HEK293 (cell line): ENCODE results near the gene PCLO.
A peak's percentile ranks its signal among the peaks of the same experiment; 100 is the strongest.

Source experiments
- CTCF ChIA-PET: fragments of 350-600 bp; formaldehyde crosslinking; extraction: SDS; loops from one replicate; lab custom pipeline; 2021; ENCODE audit warnings: antibody characterized with exemption; lab: Yijun Ruan, JAX
- POLR2A ChIA-PET: fragments of 300-600 bp; formaldehyde crosslinking; extraction: SDS; loops from one replicate; lab custom pipeline; 2020; ENCODE audit warnings: antibody characterized with exemption, inconsistent platforms; lab: Yijun Ruan, JAX
- H3K27ac ChIP-seq: fragments of 200-500 bp; sonication (Bioruptor generic); 2 replicates; pipeline ENCODE4 v1.5.1; 2014; ENCODE audit warnings: low read depth, low read length, control low read depth, inconsistent platforms; ENCODE audit errors: extremely low read depth
- H3K36me3 ChIP-seq, 2 experiments: fragments of 200-500 bp in 1 of 2; sonication (Bioruptor generic) in 1 of 2; 1 replicate in 1 of 2; 2 replicates in 1 of 2; pipeline ENCODE4 v1.5.1; 2014 to 2017; ENCODE audit warnings: inconsistent platforms in 2 of 2, low read length in 2 of 2; ENCODE audit not compliant: control insufficient read depth in 2 of 2, insufficient read depth in 1 of 2
- H3K4me1 ChIP-seq: fragments of 200-500 bp; sonication (Bioruptor generic); 2 replicates; pipeline ENCODE4 v1.5.1; 2014; ENCODE audit warnings: mild to moderate bottlenecking, low read length, inconsistent platforms; ENCODE audit not compliant: control insufficient read depth, insufficient read depth
- H3K4me3 ChIP-seq: 2 replicates; pipeline ENCODE4 v1.5.1; 2011; ENCODE audit warnings: low read depth, mild to moderate bottlenecking, control low read depth, low read length, moderate library complexity
- H3K9me3 ChIP-seq: fragments of 200-500 bp; sonication (Bioruptor generic); 2 replicates; pipeline ENCODE4 v1.5.1; 2014; ENCODE audit warnings: low read depth, low read length, inconsistent platforms; ENCODE audit not compliant: control insufficient read depth, insufficient read depth
- GFI1B ChIP-seq: fragments of 450-650 bp; formaldehyde crosslinking; IDR thresholded peaks from 2 replicates; pipeline ENCODE4 v1.5.1; 2016; ENCODE audit warnings: missing biosample characterization, missing genetic modification characterization
- KLF16 ChIP-seq: fragments of 450-650 bp; formaldehyde crosslinking; IDR thresholded peaks from 2 replicates; pipeline ENCODE4 v1.5.1; 2017; ENCODE audit warnings: missing biosample characterization, missing genetic modification characterization
- KLF9 ChIP-seq: fragments of 450-650 bp; formaldehyde crosslinking; IDR thresholded peaks from 2 replicates; pipeline ENCODE4 v1.5.1; 2016; ENCODE audit warnings: missing biosample characterization, missing genetic modification characterization, low read depth
- RBAK ChIP-seq: fragments of 450-650 bp; formaldehyde crosslinking; IDR thresholded peaks from 2 replicates; pipeline ENCODE4 v1.5.1; 2016; ENCODE audit warnings: missing biosample characterization, missing genetic modification characterization
- ZBTB17 ChIP-seq: fragments of 450-650 bp; formaldehyde crosslinking; IDR thresholded peaks from 2 replicates; pipeline ENCODE4 v1.5.1; 2016; ENCODE audit warnings: missing biosample characterization, missing genetic modification characterization
- ZFP37 ChIP-seq: fragments of 450-650 bp; formaldehyde crosslinking; IDR thresholded peaks from 2 replicates; pipeline ENCODE4 v1.5.1; 2016; ENCODE audit warnings: missing biosample characterization, missing genetic modification characterization
- ZIC2 ChIP-seq: fragments of 450-650 bp; formaldehyde crosslinking; IDR thresholded peaks from 2 replicates; pipeline ENCODE4 v1.5.1; 2016; ENCODE audit warnings: missing biosample characterization, missing genetic modification characterization
- ZNF10 ChIP-seq: fragments of 450-650 bp; formaldehyde crosslinking; IDR thresholded peaks from 2 replicates; pipeline ENCODE4 v1.5.1; 2017; ENCODE audit warnings: missing biosample characterization, missing genetic modification characterization
- ZNF112 ChIP-seq: fragments of 450-650 bp; formaldehyde crosslinking; IDR thresholded peaks from 2 replicates; pipeline ENCODE4 v1.5.0; 2017; ENCODE audit warnings: missing biosample characterization, missing genetic modification characterization
- ZNF121 ChIP-seq: fragments of 450-650 bp; formaldehyde crosslinking; IDR thresholded peaks from 2 replicates; pipeline ENCODE4 v1.5.1; 2016; ENCODE audit warnings: missing biosample characterization, missing genetic modification characterization
- ZNF184 ChIP-seq: fragments of 450-650 bp; IDR thresholded peaks from 2 replicates; pipeline ENCODE4 v1.5.1; 2018; ENCODE audit warnings: missing biosample characterization, mild to moderate bottlenecking, missing genetic modification characterization
- ZNF214 ChIP-seq: fragments of 450-650 bp; formaldehyde crosslinking; IDR thresholded peaks from 2 replicates; pipeline ENCODE4 v1.5.1; 2017; ENCODE audit warnings: missing biosample characterization, mild to moderate bottlenecking, missing genetic modification characterization, borderline replicate concordance
- ZNF350 ChIP-seq: fragments of 450-650 bp; formaldehyde crosslinking; IDR thresholded peaks from 2 replicates; pipeline ENCODE4 v1.5.0; 2017; ENCODE audit warnings: missing biosample characterization, mild to moderate bottlenecking, missing genetic modification characterization
- ZNF354C ChIP-seq: fragments of 450-650 bp; formaldehyde crosslinking; IDR thresholded peaks from 2 replicates; pipeline ENCODE4 v1.5.1; 2016; ENCODE audit warnings: missing biosample characterization, missing genetic modification characterization, low read depth, borderline replicate concordance
- ZNF37A ChIP-seq: fragments of 450-650 bp; IDR thresholded peaks from 2 replicates; pipeline ENCODE4 v1.5.1; 2018; ENCODE audit warnings: missing biosample characterization, missing genetic modification characterization
- ZNF423 ChIP-seq: fragments of 450-650 bp; formaldehyde crosslinking; IDR thresholded peaks from 2 replicates; pipeline ENCODE4 v1.5.1; 2016; ENCODE audit warnings: missing biosample characterization, missing genetic modification characterization
- ZNF510 ChIP-seq: fragments of 450-650 bp; formaldehyde crosslinking; IDR thresholded peaks from 2 replicates; pipeline ENCODE4 v1.5.1; 2018; ENCODE audit warnings: mild to moderate bottlenecking, missing genetic modification characterization, missing biosample characterization; ENCODE audit not compliant: insufficient replicate concordance
- ZNF76 ChIP-seq: fragments of 450-650 bp; formaldehyde crosslinking; IDR thresholded peaks from 2 replicates; pipeline ENCODE4; 2016; ENCODE audit warnings: low read depth, missing biosample characterization, missing genetic modification characterization, borderline replicate concordance
- ZSCAN23 ChIP-seq: fragments of 450-650 bp; formaldehyde crosslinking; IDR thresholded peaks from 2 replicates; pipeline ENCODE4 v1.5.1; 2016; ENCODE audit warnings: missing biosample characterization, missing genetic modification characterization
- TF ChIP-seq, protein P1 (sequence below): fragments of 450-650 bp; formaldehyde crosslinking; IDR thresholded peaks from 2 replicates; pipeline ENCODE4 v1.5.1; 2017; ENCODE audit warnings: missing biosample characterization, missing genetic modification characterization
- TF ChIP-seq, protein P2 (sequence below): fragments of 450-650 bp; formaldehyde crosslinking; IDR thresholded peaks from 2 replicates; pipeline ENCODE4 v1.5.1; 2017; ENCODE audit warnings: missing biosample characterization, missing genetic modification characterization
- TF ChIP-seq, protein P3 (sequence below): fragments of 450-650 bp; formaldehyde crosslinking; IDR thresholded peaks from 2 replicates; pipeline ENCODE4 v1.5.1; 2016; ENCODE audit warnings: missing biosample characterization, missing genetic modification characterization

The PCLO gene

DNA sequence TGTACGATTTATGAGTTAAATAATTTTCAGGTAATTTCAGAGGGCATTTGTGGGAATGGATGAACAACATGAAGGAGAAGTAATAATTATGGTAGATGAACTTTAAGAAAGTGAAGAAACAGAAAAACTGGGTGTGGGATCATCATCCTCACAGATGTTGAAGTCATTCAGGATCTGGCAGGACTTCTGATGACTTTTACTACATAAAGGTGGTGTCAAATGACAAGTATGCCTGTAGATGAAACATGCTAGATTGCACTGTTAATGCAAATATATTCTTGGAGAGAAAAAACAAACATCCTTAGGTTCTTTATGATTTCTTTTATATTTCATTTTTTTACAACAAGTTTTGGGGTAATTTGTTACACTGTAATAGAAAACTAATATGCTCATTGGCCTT, 230.2 kb downstream of the PCLO start:
- ChIA-PET CTCF (no interaction called here), POLR2A (no interaction called here)
- Histone ChIP-seq H3K4me1 (peaks cover 7% of the 10 kb centered on the region; the same call in 1 of the 2 replicates), H3K36me3 (no peaks in the 10 kb centered on the region), H3K9me3 (no peaks in the 10 kb centered on the region), H3K4me3 (no peak overlapping the region), H3K27ac (no peak overlapping the region)
- TF ChIP-seq ZNF214 (tag by site-specific recombination), result no peak
- TF ChIP-seq, protein P1, sequence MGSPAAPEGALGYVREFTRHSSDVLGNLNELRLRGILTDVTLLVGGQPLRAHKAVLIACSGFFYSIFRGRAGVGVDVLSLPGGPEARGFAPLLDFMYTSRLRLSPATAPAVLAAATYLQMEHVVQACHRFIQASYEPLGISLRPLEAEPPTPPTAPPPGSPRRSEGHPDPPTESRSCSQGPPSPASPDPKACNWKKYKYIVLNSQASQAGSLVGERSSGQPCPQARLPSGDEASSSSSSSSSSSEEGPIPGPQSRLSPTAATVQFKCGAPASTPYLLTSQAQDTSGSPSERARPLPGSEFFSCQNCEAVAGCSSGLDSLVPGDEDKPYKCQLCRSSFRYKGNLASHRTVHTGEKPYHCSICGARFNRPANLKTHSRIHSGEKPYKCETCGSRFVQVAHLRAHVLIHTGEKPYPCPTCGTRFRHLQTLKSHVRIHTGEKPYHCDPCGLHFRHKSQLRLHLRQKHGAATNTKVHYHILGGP (tag by site-specific recombination), result peak; percentile 31; the same call in 1 of the 2 replicates

DNA sequence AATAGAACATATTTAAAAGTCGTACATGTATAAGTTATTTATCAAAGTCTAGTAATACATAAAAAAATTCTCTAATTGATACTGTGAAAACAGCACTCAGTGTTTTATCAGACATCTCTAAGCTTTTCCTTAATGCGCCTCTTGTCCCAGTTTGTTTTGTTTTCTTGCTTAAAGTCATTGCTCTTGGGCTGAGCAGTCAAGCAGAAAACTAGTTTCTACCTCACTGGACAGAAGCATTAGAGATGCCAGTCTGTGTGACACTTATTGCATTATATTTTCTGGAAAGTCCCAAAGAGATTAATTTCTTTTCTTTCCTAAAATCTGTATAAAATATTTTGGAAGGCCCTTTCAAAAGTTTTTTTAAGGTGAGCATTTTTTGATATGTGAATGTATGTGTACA, 236.2 kb downstream of the PCLO start:
- CTCF ChIA-PET, result no interaction called here
- POLR2A ChIA-PET, result no interaction called here
- Histone ChIP-seq H3K4me1 (no peaks in the 10 kb centered on the region; the same call in 1 of the 2 replicates), H3K36me3 (no peaks in the 10 kb centered on the region)
- TF ChIP-seq ZNF350 (tag by site-specific recombination) (no peak), ZNF354C (tag by site-specific recombination) (no peak), ZNF121 (tag by site-specific recombination) (no peak), ZNF510 (no peak)
- TF ChIP-seq, protein P2, sequence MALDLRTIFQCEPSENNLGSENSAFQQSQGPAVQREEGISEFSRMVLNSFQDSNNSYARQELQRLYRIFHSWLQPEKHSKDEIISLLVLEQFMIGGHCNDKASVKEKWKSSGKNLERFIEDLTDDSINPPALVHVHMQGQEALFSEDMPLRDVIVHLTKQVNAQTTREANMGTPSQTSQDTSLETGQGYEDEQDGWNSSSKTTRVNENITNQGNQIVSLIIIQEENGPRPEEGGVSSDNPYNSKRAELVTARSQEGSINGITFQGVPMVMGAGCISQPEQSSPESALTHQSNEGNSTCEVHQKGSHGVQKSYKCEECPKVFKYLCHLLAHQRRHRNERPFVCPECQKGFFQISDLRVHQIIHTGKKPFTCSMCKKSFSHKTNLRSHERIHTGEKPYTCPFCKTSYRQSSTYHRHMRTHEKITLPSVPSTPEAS (tag by site-specific recombination), result no peak
- TF ChIP-seq, all 188 proteins: peak for 0
- no peak overlapping the region for H3K4me3 ChIP-seq
- no peaks in the 10 kb centered on the region for H3K9me3 ChIP-seq
- no peak overlapping the region for H3K27ac ChIP-seq

DNA sequence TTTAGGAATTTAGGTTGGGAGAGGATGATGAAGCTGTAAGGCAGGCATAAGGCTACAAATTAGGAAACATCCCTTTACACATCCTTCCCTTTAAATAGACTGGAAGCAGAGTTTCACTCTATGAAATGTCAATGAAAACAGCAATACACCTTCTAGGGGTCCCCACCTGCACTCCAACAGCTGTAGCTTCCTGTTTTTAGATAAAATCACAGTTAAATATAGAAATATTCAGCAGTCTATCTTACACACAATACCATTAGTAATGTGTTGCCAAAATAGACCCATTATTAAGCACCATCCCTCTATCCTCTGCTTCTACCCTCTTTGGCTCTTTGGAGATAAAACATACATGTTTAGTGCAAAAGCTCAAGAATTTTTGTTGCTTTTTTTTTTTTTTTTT, 237.4 kb downstream of the PCLO start:
- no peak overlapping the region for H3K4me3 ChIP-seq
- H3K27ac ChIP-seq, result no peak overlapping the region
- TF ChIP-seq ZNF10 (tag by site-specific recombination) (no peak), RBAK (tag by site-specific recombination) (no peak), ZSCAN23 (tag by site-specific recombination) (no peak), ZNF184 (tag by site-specific recombination) (no peak), ZBTB17 (tag by site-specific recombination) (no peak), ZNF354C (tag by site-specific recombination) (no peak), ZNF423 (tag by site-specific recombination) (no peak), KLF9 (tag by site-specific recombination) (no peak), ZFP37 (no peak), ZNF37A (tag by site-specific recombination) (no peak), ZNF112 (tag by site-specific recombination) (no peak), KLF16 (tag by site-specific recombination) (no peak), GFI1B (tag by site-specific recombination) (no peak), ZNF76 (tag by site-specific recombination) (no peak), ZIC2 (tag by site-specific recombination) (no peak)
- TF ChIP-seq, protein P3, sequence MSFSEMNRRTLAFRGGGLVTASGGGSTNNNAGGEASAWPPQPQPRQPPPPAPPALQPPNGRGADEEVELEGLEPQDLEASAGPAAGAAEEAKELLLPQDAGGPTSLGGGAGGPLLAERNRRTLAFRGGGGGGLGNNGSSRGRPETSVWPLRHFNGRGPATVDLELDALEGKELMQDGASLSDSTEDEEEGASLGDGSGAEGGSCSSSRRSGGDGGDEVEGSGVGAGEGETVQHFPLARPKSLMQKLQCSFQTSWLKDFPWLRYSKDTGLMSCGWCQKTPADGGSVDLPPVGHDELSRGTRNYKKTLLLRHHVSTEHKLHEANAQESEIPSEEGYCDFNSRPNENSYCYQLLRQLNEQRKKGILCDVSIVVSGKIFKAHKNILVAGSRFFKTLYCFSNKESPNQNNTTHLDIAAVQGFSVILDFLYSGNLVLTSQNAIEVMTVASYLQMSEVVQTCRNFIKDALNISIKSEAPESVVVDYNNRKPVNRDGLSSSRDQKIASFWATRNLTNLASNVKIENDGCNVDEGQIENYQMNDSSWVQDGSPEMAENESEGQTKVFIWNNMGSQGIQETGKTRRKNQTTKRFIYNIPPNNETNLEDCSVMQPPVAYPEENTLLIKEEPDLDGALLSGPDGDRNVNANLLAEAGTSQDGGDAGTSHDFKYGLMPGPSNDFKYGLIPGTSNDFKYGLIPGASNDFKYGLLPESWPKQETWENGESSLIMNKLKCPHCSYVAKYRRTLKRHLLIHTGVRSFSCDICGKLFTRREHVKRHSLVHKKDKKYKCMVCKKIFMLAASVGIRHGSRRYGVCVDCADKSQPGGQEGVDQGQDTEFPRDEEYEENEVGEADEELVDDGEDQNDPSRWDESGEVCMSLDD (tag by site-specific recombination), result no peak
- no peaks in the 10 kb centered on the region for H3K36me3 ChIP-seq
- ChIA-PET POLR2A (no interaction called here), CTCF (no interaction called here)
- H3K9me3 ChIP-seq, result no peaks in the 10 kb centered on the region
- no peaks in the 10 kb centered on the region; the same call in 1 of the 2 replicates for H3K4me1 ChIP-seq
